GM19328 (cell line): ENCODE results near the gene CLNK.

Experiments
- ATAC-seq: cut with Tn5 transposase; IDR thresholded peaks from one replicate; pipeline ENCODE4 v1.9.1; 2021; ENCODE audit warnings: mild to moderate bottlenecking, moderate library complexity; ENCODE audit not compliant: unreplicated experiment

CLNK gene

DNA sequence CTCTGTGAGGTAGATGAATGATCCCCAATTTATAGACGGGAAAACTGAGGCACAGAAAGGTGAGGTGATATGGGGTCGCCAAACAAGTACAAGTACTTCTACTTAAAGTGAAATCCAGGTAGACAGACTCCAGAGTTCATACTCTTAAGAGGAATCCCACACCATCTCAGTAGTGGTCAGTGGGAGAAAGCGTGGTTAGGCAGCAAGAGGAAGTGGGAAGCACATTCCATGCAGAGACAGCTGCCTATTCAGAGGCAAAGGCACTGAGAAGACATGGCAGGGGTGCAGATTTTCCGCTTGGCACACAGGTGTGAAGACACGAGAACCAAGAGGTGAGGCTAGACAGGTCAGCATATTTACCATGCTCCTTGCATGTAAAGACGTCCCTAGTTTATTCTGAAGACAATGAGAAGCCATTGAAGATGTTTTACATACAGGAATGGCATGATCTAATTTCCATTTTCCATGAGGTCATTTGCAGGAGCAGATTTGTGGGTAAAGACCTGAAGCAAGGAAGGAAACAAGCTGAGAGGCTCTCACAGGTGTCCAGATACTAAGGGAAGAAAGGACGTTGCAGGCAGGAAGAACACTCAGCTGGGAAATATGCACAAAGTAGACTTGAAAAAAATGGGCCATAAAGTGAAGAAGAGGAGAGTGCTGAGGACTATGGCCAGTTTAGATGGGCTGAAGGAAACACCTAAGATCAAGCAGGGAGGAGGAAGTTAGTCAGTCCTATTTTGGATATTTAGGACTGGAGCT is 17.3 kb upstream of the CLNK start:
- no peak for ATAC-seq

- ATAC-seq, result no peak
Measured at GRCh38 chr4:10701161-10701560, 16.6 kb upstream of the CLNK start.

DNA sequence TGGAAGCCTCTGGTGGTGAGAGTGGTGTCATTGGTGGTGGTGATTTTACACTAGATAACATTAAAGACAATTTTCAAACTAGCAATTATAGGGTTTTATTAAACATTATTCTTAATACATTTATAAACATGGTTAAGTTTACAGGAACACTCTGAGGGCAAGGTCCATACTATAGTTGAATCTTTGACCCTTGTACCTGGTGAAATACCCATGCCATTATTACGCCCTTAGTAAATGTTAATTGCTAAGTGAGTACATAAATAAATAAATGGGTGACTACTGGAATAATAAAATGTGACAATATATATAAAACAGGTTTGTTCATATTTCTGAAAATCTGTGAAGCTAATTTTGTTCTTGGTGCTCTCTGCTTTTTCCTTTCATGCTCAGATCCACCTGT is 13.6 kb upstream of the CLNK start:
- ATAC-seq, result no peak

GRCh38 chr4:10697086-10697485 is 12.5 kb upstream of the CLNK start:
- no peak for ATAC-seq

GRCh38 chr4:10696253-10696652 is 11.7 kb upstream of the CLNK start:
- no peak for ATAC-seq

DNA sequence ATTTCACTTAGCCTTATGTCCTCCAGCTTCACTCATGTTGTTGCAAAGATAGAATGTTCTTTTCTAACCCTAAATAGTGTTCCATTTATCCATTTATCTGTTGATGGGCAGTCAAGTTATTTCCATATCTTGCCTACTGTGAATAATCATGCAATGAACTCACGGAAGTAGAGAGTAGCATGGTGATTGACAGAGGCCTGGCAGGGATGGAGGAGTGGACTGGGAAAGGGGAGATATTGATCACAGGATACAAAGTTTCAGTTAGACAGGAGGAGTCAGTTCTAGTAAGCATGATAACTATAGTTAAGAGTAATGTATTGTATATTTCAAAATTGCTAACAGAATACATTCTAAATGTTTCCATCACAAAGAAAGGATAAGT is 10.3 kb upstream of the CLNK start:
- no peak for ATAC-seq

DNA sequence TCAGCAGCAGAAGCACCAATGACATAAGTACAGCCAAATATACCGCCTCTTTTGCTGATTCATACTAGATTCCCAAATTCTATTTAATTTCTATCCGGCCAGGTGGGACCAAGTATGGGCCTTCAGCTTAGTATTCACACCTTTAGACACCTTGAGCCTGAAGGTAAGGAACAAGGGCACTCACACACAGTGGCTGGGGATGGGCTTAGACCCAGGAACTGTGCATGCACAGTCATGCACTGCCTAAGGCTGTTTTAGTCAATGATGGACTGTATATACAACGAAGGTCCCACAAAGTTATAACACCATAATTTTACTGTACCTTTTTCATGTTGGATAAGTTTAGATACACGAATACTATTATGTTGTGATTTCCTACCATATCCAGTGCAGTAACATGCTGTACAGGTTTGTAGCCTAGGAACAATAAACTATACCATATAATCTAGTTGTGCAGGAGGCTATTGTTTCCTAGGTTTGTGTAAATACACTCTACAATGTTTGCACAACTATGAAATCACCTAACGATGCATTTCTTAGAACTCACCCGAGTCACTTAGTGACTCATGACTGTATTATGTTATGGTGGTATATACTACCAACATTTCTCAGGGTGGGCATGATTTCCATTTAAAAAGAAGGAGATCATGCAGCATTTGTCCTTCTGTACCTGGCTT is 9.7 kb upstream of the CLNK start:
- no peak for ATAC-seq

GRCh38 chr4:10691651-10692050 is 7.1 kb upstream of the CLNK start:
- no peak for ATAC-seq

GRCh38 chr4:10690185-10690907 is 5.8 kb upstream of the CLNK start:
- ATAC-seq, result no peak

DNA sequence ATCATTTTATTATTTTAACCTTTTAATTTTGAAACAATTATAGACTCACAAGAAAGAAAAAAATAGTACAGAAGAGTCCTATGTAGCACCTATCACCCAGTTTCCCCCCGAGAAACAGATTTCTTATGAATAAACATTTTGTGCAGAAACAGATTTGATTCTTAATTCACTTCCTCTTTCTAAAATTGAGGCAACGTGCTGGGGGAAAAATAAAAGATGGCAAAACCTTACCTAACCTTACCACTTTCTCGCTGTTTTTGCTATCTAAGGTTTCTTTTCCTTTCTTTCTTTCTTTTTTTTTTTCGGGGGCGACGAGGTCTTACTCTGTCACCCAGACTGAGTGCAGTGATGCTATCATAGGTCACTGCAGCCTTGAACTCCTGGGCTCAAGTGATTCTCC is 4.3 kb upstream of the CLNK start:
- ATAC-seq, result no peak

GRCh38 chr4:10688022-10688421 is 3.5 kb upstream of the CLNK start:
- ATAC-seq, result peak; percentile 38

- ATAC-seq, result no peak
Measured at GRCh38 chr4:10687526-10687925, 3.0 kb upstream of the CLNK start.

DNA sequence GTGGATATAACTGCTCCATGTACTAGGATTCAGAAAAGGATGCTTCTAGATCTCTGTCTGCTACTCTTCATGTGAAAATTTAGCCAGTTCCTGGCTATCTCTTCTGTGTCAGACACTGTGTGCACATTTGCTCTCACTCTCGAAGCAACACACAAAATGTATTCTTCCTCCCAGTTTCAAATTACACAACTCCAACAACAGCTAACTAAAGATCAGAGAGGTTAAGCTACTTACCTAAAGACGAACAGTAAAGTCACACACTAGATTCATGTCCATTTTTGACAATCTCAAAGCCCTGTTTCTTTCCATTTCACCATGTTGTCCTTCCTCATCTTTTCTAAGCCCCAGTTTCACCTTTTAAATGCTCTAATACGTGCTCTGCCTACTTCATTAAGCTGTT is 2.2 kb downstream of the CLNK start:
- no peak for ATAC-seq

DNA sequence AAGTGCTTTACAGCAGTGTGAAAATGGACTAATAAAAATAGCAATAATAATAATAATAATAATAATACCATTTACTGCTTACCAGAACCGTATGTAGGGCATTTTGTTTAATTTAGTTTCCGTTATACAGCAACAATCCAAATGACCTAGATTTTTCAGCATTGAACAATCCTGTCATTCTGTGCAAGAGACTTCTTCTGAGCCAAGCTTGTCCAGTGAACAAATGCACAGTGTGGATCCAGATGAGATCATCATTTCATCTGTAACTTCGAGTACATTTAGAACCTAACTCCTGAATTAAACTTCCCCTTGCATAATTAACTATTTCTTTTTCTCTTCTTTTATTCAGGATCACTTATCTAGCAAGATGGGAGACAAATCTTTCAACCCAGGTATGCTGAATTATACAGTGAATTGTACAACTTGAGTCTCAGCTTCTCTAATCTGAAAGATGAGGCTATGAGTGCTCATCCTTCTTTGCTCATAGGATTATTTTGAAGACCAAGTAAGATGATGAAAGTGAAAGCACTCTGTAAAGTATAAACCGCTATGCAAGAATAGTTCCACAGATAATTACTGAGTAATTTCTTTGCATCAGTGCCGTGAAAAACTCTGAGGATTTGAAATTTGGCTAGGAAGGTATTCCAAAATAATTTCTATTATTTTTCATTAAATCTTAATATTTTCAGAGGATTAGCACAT is 6.6 kb downstream of the CLNK start:
- no peak for ATAC-seq

GRCh38 chr4:10673817-10674369 is 10.7 kb downstream of the CLNK start:
- ATAC-seq, result peak; percentile 62

GRCh38 chr4:10672379-10672778 is 12.2 kb downstream of the CLNK start:
- ATAC-seq, result no peak

GRCh38 chr4:10671799-10672198 is 12.8 kb downstream of the CLNK start:
- ATAC-seq, result no peak

GRCh38 chr4:10671366-10671765 is 13.2 kb downstream of the CLNK start:
- ATAC-seq, result peak; percentile 90

DNA sequence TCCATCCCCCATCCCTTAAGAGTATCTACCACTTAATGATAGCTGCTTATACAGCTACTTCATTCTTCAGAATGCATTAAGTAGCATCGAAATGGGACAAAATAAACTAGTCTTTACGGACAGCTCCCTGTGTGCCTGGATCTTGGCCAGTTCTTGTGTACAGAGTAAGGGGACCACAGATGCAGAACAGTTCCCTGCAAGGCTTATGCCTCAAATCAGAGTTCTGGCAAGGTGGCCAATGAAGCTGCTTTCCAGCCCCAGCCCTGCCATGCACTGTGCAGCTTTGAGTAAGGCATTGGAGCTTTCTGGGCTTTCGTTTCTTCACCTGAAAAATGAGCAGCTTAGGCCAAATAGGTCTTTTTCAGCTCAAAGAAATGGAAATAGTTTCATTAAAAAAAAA is 14.2 kb downstream of the CLNK start:
- no peak for ATAC-seq

GRCh38 chr4:10667701-10668326 is 16.8 kb downstream of the CLNK start:
- ATAC-seq, result no peak

DNA sequence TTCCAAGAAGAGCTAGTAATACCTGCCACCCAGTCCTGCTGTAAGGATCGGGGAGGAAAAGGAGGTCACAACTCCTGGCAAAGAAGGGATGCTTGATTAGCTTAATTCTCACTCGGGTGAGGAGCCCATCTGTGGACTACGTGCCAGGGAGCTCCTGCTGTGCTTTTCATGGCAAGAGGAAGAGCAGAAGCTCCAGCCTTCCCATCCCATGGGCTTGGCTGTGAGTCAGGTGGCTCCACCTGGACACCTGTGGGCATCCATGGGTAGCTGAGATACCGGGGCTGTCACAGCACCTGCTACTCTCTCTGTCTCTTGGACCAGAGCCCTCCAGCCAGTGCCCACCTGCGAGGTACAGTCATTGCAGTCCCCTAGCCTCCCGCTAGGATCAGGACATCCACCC is 18.0 kb downstream of the CLNK start:
- ATAC-seq, result no peak
